Breast epithelium (tissue), 4 donors: ENCODE measurements around the gene ZNF790. TPM values are rescaled to one million over a fixed set of nuclear protein-coding genes. Genes with fewer than 3 reads are reported as not detected.

Experiments used
- DNase-seq, 2 donors: peaks; one replicate each; pipeline ENCODE4 v3.0.0-alpha.2; 2019; ENCODE audit warnings: low spot score in 2 of 2
- H3K27ac ChIP-seq, 2 donors: fragments of 200-600 bp; sonication (generic) in 1 of 2; one replicate each; pipeline ENCODE4 v1.5.1; 2016 to 2019; ENCODE audit warnings: mild to moderate bottlenecking in 1 of 2
- H3K27me3 ChIP-seq, 2 donors: fragments of 200-600 bp; sonication (generic) in 1 of 2; one replicate each; pipeline versions ENCODE4 v1.5.1 to v1.6.0; 2017 to 2019; ENCODE audit warnings: control low read depth in 1 of 2, mild to moderate bottlenecking in 1 of 2
- H3K36me3 ChIP-seq: fragments of 200-600 bp; one replicate; pipeline ENCODE4 v1.5.1; 2019
- H3K4me1 ChIP-seq, 2 donors: fragments of 200-600 bp; sonication (generic); one replicate each; pipeline ENCODE4 v1.5.1; 2016 to 2019; ENCODE audit warnings: control low read depth in 1 of 2
- H3K4me3 ChIP-seq, 3 donors: fragments of 200-600 bp; sonication (generic); 1 replicate in 2 of 3; 2 replicates in 1 of 3; pipeline ENCODE4 v1.5.1; 2016 to 2019; ENCODE audit warnings: mild to moderate bottlenecking in 3 of 3, moderate library complexity in 2 of 3
- H3K9me3 ChIP-seq, 2 donors: fragments of 200-600 bp; sonication (generic) in 1 of 2; one replicate each; pipeline ENCODE4 v1.5.1; 2016 to 2019; ENCODE audit warnings: control low read depth in 1 of 2
- POLR2A ChIP-seq: fragments of 450-650 bp; IDR thresholded peaks from one replicate; pipeline ENCODE4 v1.6.1; 2016; ENCODE audit warnings: antibody characterized with exemption, mild to moderate bottlenecking, moderate library complexity
- POLR2AphosphoS5 ChIP-seq, 3 donors: sonication (generic); formaldehyde crosslinking; IDR thresholded peaks; one replicate each; pipeline ENCODE4 v1.6.1; 2017; ENCODE audit warnings: antibody characterized with exemption in 3 of 3
- intact Hi-C: fragments of 100-400 bp; cut with DNase I; formaldehyde crosslinking; loops from one replicate; pipeline ENCODE4 v1.15.1; 2023; ENCODE audit warnings: low total_unique reads
- total RNA-seq, 3 donors: library from RNA; depleted of rRNA; stranded (reverse); fragments of >200 nt; gene quantifications; one replicate each; pipeline ENCODE4 v1.1.0, GENCODE V29; 2016
- TF ChIP-seq, protein P1 (sequence below), 3 donors: fragments of 450-650 bp; IDR thresholded peaks; one replicate each; pipeline ENCODE4 v1.5.1; 2016 to 2017; ENCODE audit warnings: antibody characterized with exemption in 3 of 3, mild to moderate bottlenecking in 3 of 3, moderate library complexity in 3 of 3

The ZNF790 gene
- 10 to 100 TPM in 1 of 3 donors, 1 to 10 TPM in 2; 5.6 to 11.4 (median 8.8) TPM for total RNA-seq

DNA sequence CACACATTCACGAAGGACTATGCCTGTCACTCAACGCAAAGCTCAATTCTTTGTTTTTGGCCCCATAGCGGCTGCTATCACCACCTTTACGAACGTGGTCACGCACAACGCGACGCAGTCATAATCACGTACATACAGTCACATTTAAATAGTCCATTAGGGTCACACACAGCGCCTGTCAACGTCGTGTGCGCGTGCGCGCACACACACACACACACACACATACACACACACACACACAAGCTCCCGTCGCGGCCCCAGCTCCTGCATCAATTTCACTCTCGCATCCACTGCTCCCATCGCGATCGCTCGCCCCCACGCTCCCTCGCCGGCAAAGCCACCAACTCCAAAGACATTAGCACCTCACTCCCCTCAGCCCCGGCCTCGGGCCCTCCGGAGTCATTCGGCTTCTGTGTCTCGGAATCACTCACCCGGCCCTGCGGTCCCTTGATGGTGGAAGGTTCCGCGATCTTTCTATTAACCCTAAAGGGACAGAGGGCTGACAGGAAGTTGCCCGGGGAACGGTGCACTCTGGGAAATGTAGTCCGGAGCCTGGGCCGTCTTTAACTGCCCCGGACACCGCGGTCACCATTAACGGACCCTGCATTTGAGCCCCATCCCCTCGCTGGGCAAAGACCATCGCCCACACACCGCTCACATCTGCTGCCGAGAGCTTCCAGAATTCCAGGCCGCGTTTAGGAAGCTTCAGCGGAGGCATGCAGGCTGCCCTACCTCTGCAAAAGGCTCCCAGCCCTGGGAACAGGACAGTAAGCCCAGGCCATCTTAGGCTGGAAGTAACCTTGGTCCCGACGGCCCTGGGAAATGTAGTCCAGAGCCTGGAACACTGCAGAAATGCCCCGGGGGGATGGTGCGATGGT lies at the start of gene ZNF790:
ZNF790 (minus strand) TSS at position 482 of the 878 bp plus-strand sequence. CDS start 12,768 bp downstream, outside the sequence.
- Histone ChIP-seq H3K4me1 (no peaks in the 10 kb centered on the region), H3K27ac (peak within 1 kb of the TSS; percentile 81 to 93), H3K27me3 (no peaks in the 10 kb centered on the region), H3K36me3 (no peaks in the 10 kb centered on the region), H3K4me3 (peak within 1 kb of the TSS; percentile 62 to 88 (median 76)), H3K9me3 (peaks cover 35 to 36% of the 10 kb centered on the region in 2 donors)
- intact Hi-C loops = no loop called here
- DNase-seq = peak; percentile 77 to 82
- TF ChIP-seq POLR2AphosphoS5 (IDR thresholded peaks at IDR 0.05) = peak; percentile 58 to 67 (median 60)
- TF ChIP-seq, protein P1, sequence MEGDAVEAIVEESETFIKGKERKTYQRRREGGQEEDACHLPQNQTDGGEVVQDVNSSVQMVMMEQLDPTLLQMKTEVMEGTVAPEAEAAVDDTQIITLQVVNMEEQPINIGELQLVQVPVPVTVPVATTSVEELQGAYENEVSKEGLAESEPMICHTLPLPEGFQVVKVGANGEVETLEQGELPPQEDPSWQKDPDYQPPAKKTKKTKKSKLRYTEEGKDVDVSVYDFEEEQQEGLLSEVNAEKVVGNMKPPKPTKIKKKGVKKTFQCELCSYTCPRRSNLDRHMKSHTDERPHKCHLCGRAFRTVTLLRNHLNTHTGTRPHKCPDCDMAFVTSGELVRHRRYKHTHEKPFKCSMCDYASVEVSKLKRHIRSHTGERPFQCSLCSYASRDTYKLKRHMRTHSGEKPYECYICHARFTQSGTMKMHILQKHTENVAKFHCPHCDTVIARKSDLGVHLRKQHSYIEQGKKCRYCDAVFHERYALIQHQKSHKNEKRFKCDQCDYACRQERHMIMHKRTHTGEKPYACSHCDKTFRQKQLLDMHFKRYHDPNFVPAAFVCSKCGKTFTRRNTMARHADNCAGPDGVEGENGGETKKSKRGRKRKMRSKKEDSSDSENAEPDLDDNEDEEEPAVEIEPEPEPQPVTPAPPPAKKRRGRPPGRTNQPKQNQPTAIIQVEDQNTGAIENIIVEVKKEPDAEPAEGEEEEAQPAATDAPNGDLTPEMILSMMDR (IDR thresholded peaks at IDR 0.05) = no peak

DNA sequence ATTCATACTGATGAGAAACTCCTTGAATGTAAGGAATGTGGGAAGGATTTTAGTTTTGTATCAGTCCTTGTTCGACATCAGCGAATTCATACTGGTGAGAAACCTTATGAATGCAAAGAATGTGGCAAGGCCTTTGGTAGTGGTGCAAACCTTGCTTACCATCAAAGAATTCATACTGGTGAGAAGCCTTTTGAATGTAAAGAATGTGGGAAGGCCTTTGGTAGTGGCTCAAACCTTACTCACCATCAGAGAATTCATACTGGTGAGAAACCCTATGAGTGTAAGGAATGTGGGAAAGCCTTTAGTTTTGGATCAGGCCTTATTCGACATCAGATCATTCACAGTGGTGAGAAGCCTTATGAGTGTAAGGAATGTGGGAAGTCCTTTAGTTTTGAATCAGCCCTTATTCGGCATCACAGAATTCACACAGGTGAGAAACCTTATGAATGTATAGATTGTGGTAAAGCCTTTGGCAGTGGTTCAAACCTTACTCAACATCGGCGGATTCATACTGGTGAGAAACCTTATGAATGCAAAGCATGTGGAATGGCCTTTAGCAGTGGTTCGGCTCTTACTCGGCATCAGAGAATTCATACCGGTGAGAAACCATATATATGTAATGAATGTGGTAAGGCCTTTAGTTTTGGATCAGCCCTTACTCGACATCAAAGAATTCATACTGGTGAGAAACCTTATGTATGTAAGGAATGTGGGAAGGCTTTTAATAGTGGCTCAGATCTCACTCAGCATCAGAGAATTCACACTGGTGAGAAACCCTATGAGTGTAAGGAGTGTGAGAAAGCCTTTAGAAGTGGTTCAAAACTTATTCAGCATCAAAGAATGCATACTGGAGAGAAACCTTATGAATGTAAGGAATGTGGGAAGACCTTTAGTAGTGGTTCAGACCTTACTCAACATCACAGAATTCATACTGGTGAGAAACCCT lies 39.1 kb upstream of the ZNF790 start:
- Histone ChIP-seq H3K27ac (no peak overlapping the region), H3K4me1 (no peaks in the 10 kb centered on the region), H3K9me3 (peaks cover 81 to 100% of the 10 kb centered on the region in 2 donors), H3K36me3 (peaks cover 49% of the 10 kb centered on the region), H3K4me3 (peak overlapping the region in 1 of 3 donors; percentile 9), H3K27me3 (no peaks in the 10 kb centered on the region)
- intact Hi-C loops = no loop called here
- TF ChIP-seq POLR2A = no peak
- TF ChIP-seq POLR2AphosphoS5 (IDR thresholded peaks at IDR 0.05) = no peak
- TF ChIP-seq, protein P1 (IDR thresholded peaks at IDR 0.05) = no peak
- no peak for DNase-seq

DNA sequence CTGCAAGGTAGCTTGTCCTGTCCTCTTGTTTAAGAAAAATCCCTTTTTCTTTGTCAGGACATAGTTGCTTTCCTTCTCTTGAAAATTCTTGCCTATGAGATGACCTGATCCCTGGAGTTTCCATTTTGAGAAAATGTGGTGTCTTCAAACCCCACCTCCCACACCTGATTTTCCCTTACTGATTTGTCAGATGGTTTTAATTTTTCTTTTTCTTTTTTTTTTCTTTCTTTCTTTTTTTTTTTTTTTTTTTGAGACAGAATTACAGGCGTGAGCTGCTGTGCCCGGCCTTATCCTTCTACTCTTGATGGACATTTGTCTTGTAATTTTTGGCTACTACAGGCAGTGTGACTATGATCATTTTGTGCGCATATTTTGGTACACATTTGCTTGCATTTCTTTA lies 13.7 kb upstream of the ZNF790 start:
- Histone ChIP-seq H3K4me1 (no peaks in the 10 kb centered on the region), H3K27me3 (no peaks in the 10 kb centered on the region), H3K4me3 (peak overlapping the region in 2 of 3 donors; percentile 79 to 84), H3K36me3 (no peaks in the 10 kb centered on the region), H3K27ac (no peak overlapping the region), H3K9me3 (peaks cover 20 to 30% of the 10 kb centered on the region in 2 donors)
- TF ChIP-seq, protein P1 (IDR thresholded peaks at IDR 0.05) = no peak
- TF ChIP-seq POLR2A = no peak
- TF ChIP-seq POLR2AphosphoS5 (IDR thresholded peaks at IDR 0.05) = no peak
- intact Hi-C loops = no loop called here
- no peak for DNase-seq

DNA sequence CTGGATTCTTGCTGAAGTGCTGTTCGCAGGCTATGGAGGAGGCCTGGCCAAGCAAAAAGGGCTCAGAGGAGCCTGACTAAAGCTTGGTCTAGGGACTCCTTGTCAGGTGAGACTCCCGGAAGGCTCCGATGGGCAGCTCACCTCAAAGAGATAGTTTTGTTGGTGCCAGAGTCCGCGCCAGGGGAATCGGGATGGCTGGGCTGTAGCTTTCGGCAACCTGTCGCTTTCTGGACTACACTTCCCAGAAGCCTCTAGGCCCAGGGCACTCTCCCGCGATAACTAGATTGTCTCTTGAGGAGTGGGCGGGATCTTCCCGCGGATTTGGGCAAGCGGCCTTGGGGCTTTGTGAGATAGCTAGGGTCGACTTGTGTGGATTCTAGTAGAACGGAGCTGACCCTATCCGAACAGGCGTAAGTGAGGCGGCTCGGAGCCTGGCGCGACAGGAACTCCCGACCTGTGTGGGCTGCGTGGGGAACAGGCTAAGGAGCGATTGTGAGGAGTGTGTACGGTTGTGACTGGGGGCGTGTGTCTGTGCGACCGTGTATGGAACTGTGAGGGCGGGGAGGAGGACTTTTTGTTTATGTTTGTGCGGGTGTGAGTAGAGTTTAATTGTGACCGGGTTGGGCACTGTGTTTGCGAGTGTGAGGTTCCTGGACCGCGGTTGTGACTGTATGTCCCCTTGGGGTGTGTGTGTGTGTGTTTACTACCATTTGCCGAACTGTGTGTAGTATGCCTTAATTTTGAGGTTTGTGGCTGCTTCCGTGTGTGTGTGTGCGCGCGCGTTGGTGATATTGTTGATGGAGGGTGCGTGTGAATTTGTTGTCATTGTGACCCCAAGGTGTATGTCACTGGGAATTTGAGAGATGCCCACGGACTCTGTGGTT lies 12.6 kb upstream of the ZNF790 start, which contains the start of gene ZNF345:
ZNF345 (plus strand) TSS at position 318 of the 884 bp plus-strand sequence. CDS start 25,955 bp downstream, outside the sequence.
- Histone ChIP-seq H3K27ac (peak within 1 kb of the TSS; percentile 92 to 94), H3K36me3 (no peaks in the 10 kb centered on the region), H3K27me3 (no peaks in the 10 kb centered on the region), H3K9me3 (peaks cover 13 to 19% of the 10 kb centered on the region in 2 donors), H3K4me1 (no peaks in the 10 kb centered on the region), H3K4me3 (peak within 1 kb of the TSS; percentile 72 to 84 (median 79))
- intact Hi-C loops = no loop called here
- DNase-seq = peak; percentile 87 to 91
- TF ChIP-seq POLR2AphosphoS5 (IDR thresholded peaks at IDR 0.05) = peak in 2 of 3 donors; percentile 54 to 58
- TF ChIP-seq, protein P1 (IDR thresholded peaks at IDR 0.05) = no peak
- TF ChIP-seq POLR2A = peak; percentile 32
